ENCODE measurements around the gene ZDHHC17. TPM values are rescaled to one million over a fixed set of nuclear protein-coding genes. Genes with fewer than 3 reads are reported as not detected.
A peak's percentile ranks its signal among the peaks of the same experiment; 100 is the strongest.

ZDHHC17 gene
- 9.1 TPM for polyA plus RNA-seq (2013, experiment 1 of 2)
- polyA plus RNA-seq (2013, experiment 2 of 2): 8.4 TPM

DNA sequence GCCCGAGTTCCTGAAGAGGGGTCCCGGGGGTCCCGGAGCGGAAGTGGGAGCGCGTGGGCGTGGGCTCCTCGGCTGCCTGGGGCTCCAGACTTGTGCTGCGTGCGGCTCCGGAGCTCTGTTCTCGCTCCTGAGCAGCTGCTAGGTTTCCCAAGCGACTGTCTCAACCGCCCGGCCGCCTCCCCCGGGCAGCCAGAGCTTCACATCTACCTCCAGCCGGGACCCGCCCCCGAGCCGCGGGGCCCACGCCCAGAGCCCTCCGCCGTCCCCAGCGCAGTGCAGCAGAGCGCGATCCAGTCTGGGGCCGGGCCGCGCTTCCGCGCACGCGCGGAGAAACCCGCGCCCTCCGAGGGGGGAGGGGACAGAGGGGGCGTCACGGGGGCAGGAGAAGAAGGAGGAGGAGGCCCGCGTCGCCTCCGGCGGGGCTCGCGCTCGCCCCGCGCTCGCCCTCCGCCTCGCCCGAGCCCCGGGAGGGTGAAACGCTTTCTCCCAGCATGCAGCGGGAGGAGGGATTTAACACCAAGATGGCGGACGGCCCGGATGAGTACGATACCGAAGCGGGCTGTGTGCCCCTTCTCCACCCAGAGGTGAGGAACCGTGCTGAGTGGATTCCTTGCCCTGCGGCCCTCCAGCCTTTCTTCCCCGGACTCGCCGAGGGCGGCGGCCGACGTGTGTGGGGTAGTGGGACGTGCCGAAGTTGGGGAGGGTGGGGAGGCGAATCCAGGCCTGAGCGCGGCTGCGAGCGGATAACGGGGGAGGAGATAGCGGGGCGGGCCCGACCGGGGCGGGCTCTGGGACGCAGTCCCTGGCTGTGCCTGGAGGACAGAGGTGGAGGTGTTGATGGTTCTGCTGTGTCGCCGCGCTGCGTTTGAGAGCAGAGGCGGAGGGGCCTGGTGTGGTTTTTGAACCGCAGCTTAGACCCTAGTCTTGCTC is at the start of gene ZDHHC17:
Gene ZDHHC17, plus strand, starts transcription at position 370 of the 930 bp plus-strand sequence. Its CDS starts 122 bp downstream, at position 492.
- Histone ChIP-seq H4K91ac (ENCODE audit: low read length) (peak within 1 kb of the TSS; percentile 96), H2BK15ac (ENCODE audit: low read depth, poor library complexity, severe bottlenecking) (peak within 1 kb of the TSS; percentile 3), H3K14ac (ENCODE audit: low read length in 2 of 2) (peak within 1 kb of the TSS in 1 of 2 experiments; percentile 99), H3K4me2 (ENCODE audit: low read length, poor library complexity, severe bottlenecking) (peak within 1 kb of the TSS; percentile 75), H4K8ac (ENCODE audit: low read length) (peak within 1 kb of the TSS; percentile 97), H3K36me3 (ENCODE audit: control insufficient read depth in 1 of 2, insufficient read depth in 2 of 2, low read depth in 1 of 2, low read length in 2 of 2) (no peaks in the 10 kb centered on the region), H2BK5ac (ENCODE audit: low read depth, low read length, poor library complexity, severe bottlenecking) (peak within 1 kb of the TSS; percentile 97), H3K27ac (ENCODE audit: low read length, poor library complexity, severe bottlenecking) (peak within 1 kb of the TSS; percentile 99), H2BK12ac (ENCODE audit: low read length in 2 of 2) (no peak within 1 kb of the TSS), H3K23ac (ENCODE audit: low read length in 2 of 2) (peak within 1 kb of the TSS in 1 of 2 experiments; percentile 34), H2AFZ (ENCODE audit: low read depth, low read length) (peak within 1 kb of the TSS; percentile 99), H3K4me1 (ENCODE audit: control insufficient read depth, insufficient read depth, low read depth, low read length) (peaks cover 5% of the 10 kb centered on the region), H3K27me3 (ENCODE audit: control insufficient read depth in 1 of 2, insufficient read depth in 1 of 2, low read length in 2 of 2) (no peaks in the 10 kb centered on the region), H2BK120ac (ENCODE audit: low read depth, low read length) (peak within 1 kb of the TSS; percentile 65), H3K9ac (ENCODE audit: low read length) (peak within 1 kb of the TSS; percentile 98), H3K4me3 (ENCODE audit: insufficient read depth in 1 of 2, low read depth in 1 of 2, low read length in 2 of 2) (peak within 1 kb of the TSS; percentile 94 to 95), H3K9me3 (ENCODE audit: control insufficient read depth, low read length) (no peaks in the 10 kb centered on the region), H3K4ac (ENCODE audit: low read depth in 1 of 2, low read length in 2 of 2) (peak within 1 kb of the TSS; percentile 96 to 98), H2AK5ac (ENCODE audit: low read length, severe bottlenecking) (no peak within 1 kb of the TSS), H3K18ac (ENCODE audit: low read depth in 1 of 2, low read length in 2 of 2) (peak within 1 kb of the TSS; percentile 99), H3K79me1 (replicated peaks; ENCODE audit: low read length, poor library complexity, severe bottlenecking) (peaks cover 3% of the 10 kb centered on the region)
- WGBS: under 1% methylated on average over 83 of the region's 93 CpGs
- peak; percentile 93 for DNase-seq

DNA sequence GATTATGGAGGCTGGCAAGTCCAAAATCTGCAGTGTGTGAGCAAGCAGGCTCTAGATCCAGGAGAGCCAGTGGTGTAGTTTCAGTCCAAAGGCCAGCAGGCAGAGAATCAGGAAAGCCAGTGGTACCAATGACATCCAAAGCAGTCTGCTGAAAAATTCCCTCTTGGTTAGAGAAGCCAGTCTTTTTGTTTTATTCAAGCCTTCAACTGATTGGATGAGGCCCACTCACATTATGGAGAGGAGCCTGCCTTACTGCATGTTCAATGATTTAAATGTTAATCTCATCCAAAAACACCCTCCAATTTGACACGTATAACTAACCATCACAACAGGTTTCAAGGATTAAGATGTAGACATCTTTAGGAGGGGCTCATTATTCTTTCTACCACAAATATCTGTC is 49.5 kb upstream of the ZDHHC17 start:
- Histone ChIP-seq H2AK5ac (ENCODE audit: low read length, severe bottlenecking) (no peak overlapping the region), H3K14ac (ENCODE audit: low read length in 2 of 2) (no peak overlapping the region), H4K8ac (ENCODE audit: low read length) (no peak overlapping the region), H3K9me3 (ENCODE audit: control insufficient read depth, low read length) (no peaks in the 10 kb centered on the region), H3K4me1 (ENCODE audit: control insufficient read depth, insufficient read depth, low read depth, low read length) (peaks cover 5% of the 10 kb centered on the region), H3K23ac (ENCODE audit: low read length in 2 of 2) (no peak overlapping the region), H2BK5ac (ENCODE audit: low read depth, low read length, poor library complexity, severe bottlenecking) (no peak overlapping the region), H3K27ac (ENCODE audit: low read length, poor library complexity, severe bottlenecking) (no peak overlapping the region), H2AFZ (ENCODE audit: low read depth, low read length) (no peak overlapping the region), H3K36me3 (ENCODE audit: control insufficient read depth in 1 of 2, insufficient read depth in 2 of 2, low read depth in 1 of 2, low read length in 2 of 2) (no peaks in the 10 kb centered on the region), H3K4me3 (ENCODE audit: insufficient read depth in 1 of 2, low read depth in 1 of 2, low read length in 2 of 2) (no peak overlapping the region), H2BK15ac (ENCODE audit: low read depth, poor library complexity, severe bottlenecking) (no peak overlapping the region), H3K4ac (ENCODE audit: low read depth in 1 of 2, low read length in 2 of 2) (no peak overlapping the region), H3K9ac (ENCODE audit: low read length) (no peak overlapping the region), H3K18ac (ENCODE audit: low read depth in 1 of 2, low read length in 2 of 2) (no peak overlapping the region), H2BK12ac (ENCODE audit: low read length in 2 of 2) (no peak overlapping the region), H3K4me2 (ENCODE audit: low read length, poor library complexity, severe bottlenecking) (no peak overlapping the region), H2BK120ac (ENCODE audit: low read depth, low read length) (no peak overlapping the region), H3K27me3 (ENCODE audit: control insufficient read depth in 1 of 2, insufficient read depth in 1 of 2, low read length in 2 of 2) (no peaks in the 10 kb centered on the region), H4K91ac (ENCODE audit: low read length) (no peak overlapping the region), H3K79me1 (replicated peaks; ENCODE audit: low read length, poor library complexity, severe bottlenecking) (no peaks in the 10 kb centered on the region)
- WGBS: 83% methylated on average over 1 of the region's 1 CpG
- no peak for DNase-seq

GRCh38 chr12:76714861-76715260 is 49.1 kb upstream of the ZDHHC17 start:
- no peak overlapping the region for H2BK120ac ChIP-seq (ENCODE audit: low read depth, low read length)
- H3K9ac ChIP-seq (ENCODE audit: low read length): no peak overlapping the region
- no peak for DNase-seq
- H4K91ac ChIP-seq (ENCODE audit: low read length): no peak overlapping the region
- H3K27me3 ChIP-seq (ENCODE audit: control insufficient read depth in 1 of 2, insufficient read depth in 1 of 2, low read length in 2 of 2): no peaks in the 10 kb centered on the region
- no peak overlapping the region for H3K4me2 ChIP-seq (ENCODE audit: low read length, poor library complexity, severe bottlenecking)
- H3K18ac ChIP-seq (ENCODE audit: low read depth in 1 of 2, low read length in 2 of 2): no peak overlapping the region
- no peak overlapping the region for H2BK12ac ChIP-seq (ENCODE audit: low read length in 2 of 2)
- no CpG with 5 or more reads among the region's 3 CpGs for WGBS
- H2BK5ac ChIP-seq (ENCODE audit: low read depth, low read length, poor library complexity, severe bottlenecking): no peak overlapping the region
- H4K8ac ChIP-seq (ENCODE audit: low read length): no peak overlapping the region
- no peak overlapping the region for H3K4ac ChIP-seq (ENCODE audit: low read depth in 1 of 2, low read length in 2 of 2)
- no peak overlapping the region for H3K27ac ChIP-seq (ENCODE audit: low read length, poor library complexity, severe bottlenecking)
- H3K23ac ChIP-seq (ENCODE audit: low read length in 2 of 2): no peak overlapping the region
- no peaks in the 10 kb centered on the region for H3K79me1 ChIP-seq (replicated peaks; ENCODE audit: low read length, poor library complexity, severe bottlenecking)
- no peaks in the 10 kb centered on the region for H3K9me3 ChIP-seq (ENCODE audit: control insufficient read depth, low read length)
- no peak overlapping the region for H3K4me3 ChIP-seq (ENCODE audit: insufficient read depth in 1 of 2, low read depth in 1 of 2, low read length in 2 of 2)
- no peak overlapping the region for H3K14ac ChIP-seq (ENCODE audit: low read length in 2 of 2)
- no peak overlapping the region for H2AK5ac ChIP-seq (ENCODE audit: low read length, severe bottlenecking)
- H3K4me1 ChIP-seq (ENCODE audit: control insufficient read depth, insufficient read depth, low read depth, low read length): peaks cover 9% of the 10 kb centered on the region
- no peak overlapping the region for H2AFZ ChIP-seq (ENCODE audit: low read depth, low read length)
- no peak overlapping the region for H2BK15ac ChIP-seq (ENCODE audit: low read depth, poor library complexity, severe bottlenecking)
- H3K36me3 ChIP-seq (ENCODE audit: control insufficient read depth in 1 of 2, insufficient read depth in 2 of 2, low read depth in 1 of 2, low read length in 2 of 2): no peaks in the 10 kb centered on the region

GRCh38 chr12:76715332-76715731 is 48.6 kb upstream of the ZDHHC17 start:
- Histone ChIP-seq H3K36me3 (ENCODE audit: control insufficient read depth in 1 of 2, insufficient read depth in 2 of 2, low read depth in 1 of 2, low read length in 2 of 2) (no peaks in the 10 kb centered on the region), H2BK12ac (ENCODE audit: low read length in 2 of 2) (no peak overlapping the region), H2AK5ac (ENCODE audit: low read length, severe bottlenecking) (no peak overlapping the region), H3K23ac (ENCODE audit: low read length in 2 of 2) (no peak overlapping the region), H3K4me1 (ENCODE audit: control insufficient read depth, insufficient read depth, low read depth, low read length) (peaks cover 9% of the 10 kb centered on the region), H3K27me3 (ENCODE audit: control insufficient read depth in 1 of 2, insufficient read depth in 1 of 2, low read length in 2 of 2) (no peaks in the 10 kb centered on the region), H2AFZ (ENCODE audit: low read depth, low read length) (no peak overlapping the region), H3K9ac (ENCODE audit: low read length) (no peak overlapping the region), H3K4me3 (ENCODE audit: insufficient read depth in 1 of 2, low read depth in 1 of 2, low read length in 2 of 2) (no peak overlapping the region), H3K4ac (ENCODE audit: low read depth in 1 of 2, low read length in 2 of 2) (no peak overlapping the region), H3K79me1 (replicated peaks; ENCODE audit: low read length, poor library complexity, severe bottlenecking) (no peaks in the 10 kb centered on the region), H3K9me3 (ENCODE audit: control insufficient read depth, low read length) (no peaks in the 10 kb centered on the region), H4K8ac (ENCODE audit: low read length) (no peak overlapping the region), H2BK15ac (ENCODE audit: low read depth, poor library complexity, severe bottlenecking) (no peak overlapping the region), H4K91ac (ENCODE audit: low read length) (no peak overlapping the region), H3K18ac (ENCODE audit: low read depth in 1 of 2, low read length in 2 of 2) (no peak overlapping the region), H3K27ac (ENCODE audit: low read length, poor library complexity, severe bottlenecking) (no peak overlapping the region), H2BK5ac (ENCODE audit: low read depth, low read length, poor library complexity, severe bottlenecking) (no peak overlapping the region), H3K14ac (ENCODE audit: low read length in 2 of 2) (no peak overlapping the region), H3K4me2 (ENCODE audit: low read length, poor library complexity, severe bottlenecking) (no peak overlapping the region), H2BK120ac (ENCODE audit: low read depth, low read length) (no peak overlapping the region)
- WGBS: 98% methylated on average over 3 of the region's 3 CpGs
- DNase-seq: no peak
